Stimulated activated CD8-positive, alpha-beta memory T cell treated with anti-CD3 and anti-CD28 coated beads, Interleukin-7, amount 100 ng/mL, for 1 hour (primary cell): Measurements from ENCODE around the gene MRM1.

Experiments used
- DNase-seq, 2 donors: peaks; one replicate each; pipeline ENCODE4 v3.0.0-alpha.2; 2020; ENCODE audit warnings: low read depth in 2 of 2

MRM1 gene

GRCh38 chr17:36601303-36602029, at the start of gene MRM1:
Gene MRM1 (plus strand): TSS chr17:36601583. CDS start chr17:36601811, 228 bp downstream.
- DNase-seq, result peak; percentile 82 to 85

GRCh38 chr17:36553459-36553858, 47.9 kb upstream of the MRM1 start:
- DNase-seq, result no peak

- DNase-seq, result no peak
These were observed 35.3 kb upstream of the MRM1 start for GRCh38 chr17:36566081-36566480.

GRCh38 chr17:36575028-36575427, 26.4 kb upstream of the MRM1 start:
- DNase-seq, result no peak

- DNase-seq, result no peak
These were observed 24.6 kb upstream of the MRM1 start for GRCh38 chr17:36576793-36577192.

GRCh38 chr17:36578671-36579070, 22.7 kb upstream of the MRM1 start:
- DNase-seq, result no peak

GRCh38 chr17:36583787-36584186, 17.6 kb upstream of the MRM1 start:
- DNase-seq, result no peak

- no peak for DNase-seq
These were observed 15.2 kb upstream of the MRM1 start for GRCh38 chr17:36586138-36586537.

GRCh38 chr17:36590082-36590481, 11.3 kb upstream of the MRM1 start:
- DNase-seq, result no peak

GRCh38 chr17:36591434-36592315, 9.7 kb upstream of the MRM1 start, which contains the start of gene DHRS11:
Gene DHRS11 (plus strand): TSS chr17:36591879. CDS start chr17:36592010, 131 bp downstream.
- peak; percentile 61 to 62 for DNase-seq

- DNase-seq, result no peak
These were observed 9.1 kb upstream of the MRM1 start for GRCh38 chr17:36592316-36592715.

GRCh38 chr17:36592716-36593321, 8.6 kb upstream of the MRM1 start:
- DNase-seq, result no peak

GRCh38 chr17:36593656-36594316, 7.6 kb upstream of the MRM1 start:
- no peak for DNase-seq

- no peak for DNase-seq
These were observed 6.6 kb upstream of the MRM1 start for GRCh38 chr17:36594626-36595401.

- DNase-seq, result no peak
These were observed 4.2 kb upstream of the MRM1 start for GRCh38 chr17:36597226-36597625.

- no peak for DNase-seq
These were observed 3.3 kb upstream of the MRM1 start for GRCh38 chr17:36597866-36598777.

- DNase-seq, result no peak
These were observed 2.4 kb upstream of the MRM1 start for GRCh38 chr17:36598951-36599401.

- DNase-seq, result no peak
These were observed 1.7 kb upstream of the MRM1 start for GRCh38 chr17:36599546-36600250.

- DNase-seq, result no peak
These were observed 918 bp upstream of the MRM1 start for GRCh38 chr17:36600465-36600864.
